Neural cell (in vitro differentiated cells): Measurements from ENCODE around the gene SH3YL1.

Source experiments
- EP300 ChIP-seq: fragments of 450-650 bp; conservative IDR thresholded peaks from 2 replicates; pipeline ENCODE4 v1.6.1; 2014; ENCODE audit warnings: antibody characterized with exemption, mild to moderate bottlenecking, moderate library complexity; ENCODE audit not compliant: poor library complexity, severe bottlenecking
- EZH2 ChIP-seq: fragments of 200-600, 300-800 bp; shearing (Covaris generic), sonication (generic); IDR thresholded peaks from 2 replicates; pipeline ENCODE4 v1.6.1; 2014; ENCODE audit warnings: antibody characterized with exemption, low read length, borderline replicate concordance, mild to moderate bottlenecking; ENCODE audit not compliant: insufficient read depth, poor library complexity, severe bottlenecking
- MXI1 ChIP-seq: fragments of 450-650 bp; conservative IDR thresholded peaks from 2 replicates; pipeline ENCODE4 v1.6.1; 2014; ENCODE audit warnings: antibody characterized with exemption, mild to moderate bottlenecking; ENCODE audit not compliant: poor library complexity, severe bottlenecking
- RAD21 ChIP-seq: fragments of 450-650 bp; conservative IDR thresholded peaks from 2 replicates; pipeline ENCODE4 v1.6.1; 2014; ENCODE audit warnings: antibody characterized with exemption, mild to moderate bottlenecking, moderate library complexity
- TF ChIP-seq, protein P1 (sequence below): fragments of 450-650 bp; IDR thresholded peaks from 2 replicates; pipeline ENCODE4 v1.5.1; 2014; ENCODE audit warnings: antibody characterized with exemption, mild to moderate bottlenecking, moderate library complexity; ENCODE audit not compliant: poor library complexity, severe bottlenecking
- TF ChIP-seq, protein P2 (sequence below): IDR thresholded peaks from 2 replicates; pipeline ENCODE4 v1.6.1; 2012; ENCODE audit warnings: borderline replicate concordance

GRCh38 chr2:285531-285930 lies 21.7 kb upstream of the SH3YL1 start:
- TF ChIP-seq, protein P1, sequence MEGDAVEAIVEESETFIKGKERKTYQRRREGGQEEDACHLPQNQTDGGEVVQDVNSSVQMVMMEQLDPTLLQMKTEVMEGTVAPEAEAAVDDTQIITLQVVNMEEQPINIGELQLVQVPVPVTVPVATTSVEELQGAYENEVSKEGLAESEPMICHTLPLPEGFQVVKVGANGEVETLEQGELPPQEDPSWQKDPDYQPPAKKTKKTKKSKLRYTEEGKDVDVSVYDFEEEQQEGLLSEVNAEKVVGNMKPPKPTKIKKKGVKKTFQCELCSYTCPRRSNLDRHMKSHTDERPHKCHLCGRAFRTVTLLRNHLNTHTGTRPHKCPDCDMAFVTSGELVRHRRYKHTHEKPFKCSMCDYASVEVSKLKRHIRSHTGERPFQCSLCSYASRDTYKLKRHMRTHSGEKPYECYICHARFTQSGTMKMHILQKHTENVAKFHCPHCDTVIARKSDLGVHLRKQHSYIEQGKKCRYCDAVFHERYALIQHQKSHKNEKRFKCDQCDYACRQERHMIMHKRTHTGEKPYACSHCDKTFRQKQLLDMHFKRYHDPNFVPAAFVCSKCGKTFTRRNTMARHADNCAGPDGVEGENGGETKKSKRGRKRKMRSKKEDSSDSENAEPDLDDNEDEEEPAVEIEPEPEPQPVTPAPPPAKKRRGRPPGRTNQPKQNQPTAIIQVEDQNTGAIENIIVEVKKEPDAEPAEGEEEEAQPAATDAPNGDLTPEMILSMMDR, result no peak
- TF ChIP-seq, protein P2, sequence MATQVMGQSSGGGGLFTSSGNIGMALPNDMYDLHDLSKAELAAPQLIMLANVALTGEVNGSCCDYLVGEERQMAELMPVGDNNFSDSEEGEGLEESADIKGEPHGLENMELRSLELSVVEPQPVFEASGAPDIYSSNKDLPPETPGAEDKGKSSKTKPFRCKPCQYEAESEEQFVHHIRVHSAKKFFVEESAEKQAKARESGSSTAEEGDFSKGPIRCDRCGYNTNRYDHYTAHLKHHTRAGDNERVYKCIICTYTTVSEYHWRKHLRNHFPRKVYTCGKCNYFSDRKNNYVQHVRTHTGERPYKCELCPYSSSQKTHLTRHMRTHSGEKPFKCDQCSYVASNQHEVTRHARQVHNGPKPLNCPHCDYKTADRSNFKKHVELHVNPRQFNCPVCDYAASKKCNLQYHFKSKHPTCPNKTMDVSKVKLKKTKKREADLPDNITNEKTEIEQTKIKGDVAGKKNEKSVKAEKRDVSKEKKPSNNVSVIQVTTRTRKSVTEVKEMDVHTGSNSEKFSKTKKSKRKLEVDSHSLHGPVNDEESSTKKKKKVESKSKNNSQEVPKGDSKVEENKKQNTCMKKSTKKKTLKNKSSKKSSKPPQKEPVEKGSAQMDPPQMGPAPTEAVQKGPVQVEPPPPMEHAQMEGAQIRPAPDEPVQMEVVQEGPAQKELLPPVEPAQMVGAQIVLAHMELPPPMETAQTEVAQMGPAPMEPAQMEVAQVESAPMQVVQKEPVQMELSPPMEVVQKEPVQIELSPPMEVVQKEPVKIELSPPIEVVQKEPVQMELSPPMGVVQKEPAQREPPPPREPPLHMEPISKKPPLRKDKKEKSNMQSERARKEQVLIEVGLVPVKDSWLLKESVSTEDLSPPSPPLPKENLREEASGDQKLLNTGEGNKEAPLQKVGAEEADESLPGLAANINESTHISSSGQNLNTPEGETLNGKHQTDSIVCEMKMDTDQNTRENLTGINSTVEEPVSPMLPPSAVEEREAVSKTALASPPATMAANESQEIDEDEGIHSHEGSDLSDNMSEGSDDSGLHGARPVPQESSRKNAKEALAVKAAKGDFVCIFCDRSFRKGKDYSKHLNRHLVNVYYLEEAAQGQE, result no peak
- TF ChIP-seq RAD21 (no peak), EZH2 (no peak), MXI1 (no peak), EP300 (no peak)
